Endothelial cell of umbilical vein (primary cell): ENCODE results near the gene FUT4. TPM values are rescaled to one million over a fixed set of nuclear protein-coding genes. Genes with fewer than 3 reads are reported as not detected.

Experiments
- BruUV-seq: library from RNA; stranded (reverse); fragments of 400-500 nt; replicated peaks from 2 replicates; lab custom pipeline; 2021; lab: Mats Ljungman, UMichigan
- CTCF ChIA-PET: fragments of 300-600, 350-600 bp; sonication (Branson Sonifier 250); formaldehyde crosslinking; loops from one replicate; lab custom pipeline; 2021; ENCODE audit warnings: antibody characterized with exemption, inconsistent platforms; lab: Charles Lee
- POLR2A ChIA-PET: fragments of 300-600, 350-600 bp; sonication (Branson Sonifier 250); formaldehyde crosslinking; loops from one replicate; lab custom pipeline; 2021; ENCODE audit warnings: antibody characterized with exemption, inconsistent platforms; lab: Charles Lee
- DNase-seq: peaks from one replicate; pipeline ENCODE4 v3.0.0-alpha.2; 2011; ENCODE audit warnings: low read depth, low spot score
- FAIRE-seq: peaks from 2 replicates; lab custom pipeline; 2011; peaks lifted over from hg19 to GRCh38; lab: Jason Lieb, UNC
- H2AFZ ChIP-seq: 2 replicates; pipeline ENCODE4 v1.6.0; 2012; ENCODE audit warnings: low read depth, low read length, control low read depth, inconsistent platforms
- H3K27ac ChIP-seq: 2 replicates; pipeline ENCODE4 v1.5.1; 2011; ENCODE audit warnings: low read depth, mild to moderate bottlenecking, control low read depth, low read length, moderate library complexity; ENCODE audit not compliant: insufficient read depth
- H3K27me3 ChIP-seq, 2 experiments: 2 replicates each; pipeline versions ENCODE4 v1.6.0 to v1.6.1; 2011; ENCODE audit warnings: low read length in 2 of 2, mixed read lengths in 1 of 2; ENCODE audit not compliant: control insufficient read depth in 2 of 2, insufficient read depth in 2 of 2
- H3K36me3 ChIP-seq, 2 experiments: 2 replicates in 1 of 2; 3 replicates in 1 of 2; pipeline ENCODE4 v1.5.1; 2011; ENCODE audit warnings: low read length in 2 of 2, mild to moderate bottlenecking in 1 of 2, moderate library complexity in 1 of 2; ENCODE audit not compliant: control insufficient read depth in 2 of 2, insufficient read depth in 2 of 2; ENCODE audit errors: extremely low read depth in 1 of 2
- H3K4me1 ChIP-seq: 3 replicates; pipeline ENCODE4 v1.5.1; 2011; ENCODE audit warnings: mild to moderate bottlenecking, low read length; ENCODE audit not compliant: control insufficient read depth, insufficient read depth; ENCODE audit errors: extremely low read depth
- H3K4me2 ChIP-seq: 2 replicates; pipeline ENCODE4 v1.6.1; 2011; ENCODE audit warnings: low read length, control low read depth, mixed read lengths; ENCODE audit not compliant: insufficient read depth
- H3K4me3 ChIP-seq, 3 experiments: fragments of 200-600 bp in 1 of 3; sonication (generic), shearing (Covaris generic) in 1 of 3; replicated peaks in 1 of 3; 2 replicates each; pipeline ENCODE4 v1.5.1; 2011 to 2016; ENCODE audit warnings: control low read depth in 3 of 3, low read length in 3 of 3, mild to moderate bottlenecking in 2 of 3, inconsistent platforms in 1 of 3, low read depth in 1 of 3, moderate library complexity in 1 of 3; ENCODE audit not compliant: insufficient read depth in 1 of 3
- H3K79me2 ChIP-seq: 2 replicates; pipeline ENCODE4 v1.6.0; 2012; ENCODE audit warnings: low read length, inconsistent platforms; ENCODE audit not compliant: control insufficient read depth, insufficient read depth
- H3K9ac ChIP-seq: replicated peaks from 2 replicates; pipeline ENCODE3; 2011; ENCODE audit warnings: low read length, control low read depth; ENCODE audit not compliant: insufficient read depth; ENCODE audit errors: extremely low read depth
- H3K9me1 ChIP-seq: replicated peaks from 3 replicates; pipeline ENCODE4 v1.6.0; 2011; ENCODE audit warnings: mild to moderate bottlenecking, low read length; ENCODE audit not compliant: control insufficient read depth, insufficient read depth; ENCODE audit errors: extremely low read depth
- H3K9me3 ChIP-seq: replicated peaks from 2 replicates; pipeline ENCODE4 v1.5.1; 2012; ENCODE audit warnings: low read length, inconsistent platforms; ENCODE audit not compliant: control insufficient read depth, insufficient read depth
- H4K20me1 ChIP-seq: replicated peaks from 2 replicates; pipeline ENCODE3; 2011; ENCODE audit warnings: mild to moderate bottlenecking, low read length; ENCODE audit not compliant: control insufficient read depth, insufficient read depth; ENCODE audit errors: extremely low read depth
- CTCF ChIP-seq, 2 donors: IDR thresholded peaks; 1 replicate in 1 of 2; 2 replicates in 1 of 2; pipeline ENCODE4 v1.5.1; 2011; ENCODE audit warnings: low read length in 2 of 2, mild to moderate bottlenecking in 2 of 2, moderate library complexity in 2 of 2, control low read depth in 1 of 2, inconsistent platforms in 1 of 2, low read depth in 1 of 2; ENCODE audit not compliant: insufficient read depth in 1 of 2; ENCODE audit errors: extremely low read depth in 1 of 2
- EZH2 ChIP-seq: IDR thresholded peaks from 2 replicates; pipeline ENCODE4 v1.6.1; 2012; ENCODE audit warnings: borderline replicate concordance, low read depth, mild to moderate bottlenecking, moderate library complexity, low read length, inconsistent platforms; ENCODE audit not compliant: severe bottlenecking
- FOS ChIP-seq: IDR thresholded peaks from 2 replicates; pipeline ENCODE4 v1.6.1; 2011; ENCODE audit warnings: mild to moderate bottlenecking, low read length, moderate library complexity, borderline replicate concordance; ENCODE audit not compliant: insufficient read depth
- GATA2 ChIP-seq: IDR thresholded peaks from 2 replicates; pipeline ENCODE4 v1.7.0; 2011; ENCODE audit warnings: low read depth, mild to moderate bottlenecking, moderate library complexity, mixed read lengths, low read length; ENCODE audit not compliant: insufficient read length, insufficient read depth
- JUN ChIP-seq: IDR thresholded peaks from 2 replicates; pipeline ENCODE4 v1.6.1; 2011; ENCODE audit warnings: borderline replicate concordance, low read depth; ENCODE audit not compliant: insufficient read length, insufficient read depth
- MAX ChIP-seq: IDR thresholded peaks from 2 replicates; pipeline ENCODE4 v1.6.1; 2011; ENCODE audit not compliant: insufficient read depth, insufficient read length
- MYC ChIP-seq: IDR thresholded peaks from one replicate; pipeline ENCODE4 v1.6.1; 2011; ENCODE audit warnings: mild to moderate bottlenecking, low read depth, low read length
- POLR2A ChIP-seq: IDR thresholded peaks from 2 replicates; pipeline ENCODE4 v1.6.1; 2012; ENCODE audit warnings: low read depth, mild to moderate bottlenecking, control low read depth, low read length
- POLR2AphosphoS5 ChIP-seq: IDR thresholded peaks from 2 replicates; pipeline ENCODE4 v1.6.1; 2012; ENCODE audit warnings: low read depth, mild to moderate bottlenecking, control low read depth, low read length, moderate library complexity; ENCODE audit not compliant: insufficient read depth
- dilution Hi-C: fragments of 300-500 bp; cut with MboI; formaldehyde crosslinking; loops from one replicate; pipeline ENCODE4 v1.15.0; 2019; ENCODE audit warnings: low sequenced_read_pairs; ENCODE audit not compliant: extremely low pct_ligation_motif_present
- intact Hi-C: fragments of 100-400 bp; cut with micrococcal nuclease; formaldehyde crosslinking; loops from one replicate; pipeline ENCODE4 v1.10.0; 2022
- polyA plus RNA-seq, 4 experiments: library from polyadenylated mRNA; depleted of rRNA in 3 of 4; stranded (reverse) in 3 of 4; unstranded in 1 of 4; fragments of >200 nt; gene quantifications; 2 replicates each; pipeline versions ENCODE4 v1.2.1 to v1.2.3, GENCODE V29; 2011 to 2012; ENCODE audit warnings: missing spikeins in 1 of 4
- total RNA-seq: library from RNA; stranded (reverse); gene quantifications from 2 replicates; pipeline ENCODE4 v1.2.3, GENCODE V29; 2021

Gene FUT4
- total and polyA plus RNA-seq, 2 donors (not counting 3 experiments of a cell fraction or from before 2014, with no cell fraction given), result 2.4 to 5.3 TPM

DNA sequence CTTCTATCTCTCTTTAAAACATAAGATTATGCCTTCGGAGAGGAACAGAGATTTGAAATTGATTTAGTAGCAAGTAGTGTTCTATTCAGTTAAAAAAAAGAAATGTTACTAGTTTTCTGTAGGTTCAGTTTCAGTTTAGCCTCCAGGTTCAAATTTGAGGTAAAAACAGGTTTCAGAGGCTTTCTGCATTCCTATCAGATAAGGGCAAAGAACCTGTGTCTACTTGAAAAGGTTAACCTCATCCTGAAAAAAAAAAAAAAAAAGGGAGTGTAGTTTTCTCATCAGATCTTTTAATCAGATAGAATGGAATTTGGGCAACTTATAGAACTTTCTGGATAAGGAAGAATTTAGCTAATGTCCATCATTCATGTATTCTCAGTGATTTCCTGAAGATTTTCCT is 19.4 kb upstream of the FUT4 start:
- Histone ChIP-seq H3K4me3 (no peak overlapping the region), H3K4me2 (no peak overlapping the region), H3K27me3 (peaks cover 0 to 3% of the 10 kb centered on the region in 2 experiments), H3K27ac (no peak overlapping the region), H4K20me1 (no peaks in the 10 kb centered on the region), H3K36me3 (no peaks in the 10 kb centered on the region), H3K9ac (no peak overlapping the region), H3K9me3 (no peaks in the 10 kb centered on the region), H3K9me1 (no peaks in the 10 kb centered on the region), H3K4me1 (no peaks in the 10 kb centered on the region), H2AFZ (no peak overlapping the region), H3K79me2 (no peaks in the 10 kb centered on the region)
- DNase-seq (no peak), FAIRE-seq (no peak)
- intact Hi-C loops, result loop anchor here (5.0 kb wide), 1 partner anchor 1903 kb away; no protein-coding TSS in a partner anchor
- dilution Hi-C loops, result no loop called here
- ChIA-PET CTCF (interaction anchor here (0.8 kb wide), 1 partner anchor 79 kb away, joined by 3 read pairs; no protein-coding TSS in a partner anchor), POLR2A (no interaction called here)
- no peak for TF ChIP-seq POLR2A
- no peak for TF ChIP-seq POLR2AphosphoS5
- no TSS peak for BruUV-seq

- Histone ChIP-seq H3K4me3 (no peak overlapping the region), H4K20me1 (no peaks in the 10 kb centered on the region), H3K4me2 (no peak overlapping the region), H3K27ac (no peak overlapping the region), H3K9ac (no peak overlapping the region), H3K79me2 (no peaks in the 10 kb centered on the region), H3K27me3 (peaks cover 0 to 3% of the 10 kb centered on the region in 2 experiments), H3K4me1 (no peaks in the 10 kb centered on the region), H2AFZ (peak overlapping the region; percentile 46), H3K9me3 (no peaks in the 10 kb centered on the region), H3K36me3 (no peaks in the 10 kb centered on the region), H3K9me1 (no peaks in the 10 kb centered on the region)
- DNase-seq, result peak; percentile 68
- FAIRE-seq, result peak; percentile 76
- TF ChIP-seq JUN (no peak), POLR2AphosphoS5 (no peak), FOS (no peak), MAX (no peak), CTCF (IDR thresholded peaks at IDR 0.05; ENCODE audit: extremely low read depth in 1 of 2, insufficient read depth in 1 of 2, low read depth in 1 of 2, low read length in 2 of 2) (no peak), GATA2 (no peak), MYC (no peak), EZH2 (no peak), POLR2A (no peak)
- intact Hi-C loops (no loop called here), dilution Hi-C loops (no loop called here)
- POLR2A ChIA-PET, result no interaction called here
- no TSS peak for BruUV-seq
- CTCF ChIA-PET, result interaction anchor here (0.9 to 1.3 kb wide), 5 partner anchors 10 to 604 kb away, joined by 3 to 4 read pairs (median 3); partner anchors contain the start of gene C11orf97
Observed at GRCh38 chr11:94525546-94526324, 18.0 kb upstream of the FUT4 start.
